ENCODE data around the gene SORT1. TPM values are rescaled to one million over a fixed set of nuclear protein-coding genes. Genes with fewer than 3 reads are reported as not detected.

Gene SORT1
- total RNA-seq, 4 donors from 2014 or later, result 55.8 to 79.2 (median 68.3) TPM

GRCh38 chr1:109388208-109388711 lies 9.5 kb downstream of the SORT1 start:
- DNase-seq (ENCODE audit: low spot score), result no peak
- no peak for TF ChIP-seq CTCF (IDR thresholded peaks at IDR 0.05)
- no peak for ATAC-seq (ENCODE audit: low FRiP score)

GRCh38 chr1:109386054-109386717 lies 11.5 kb downstream of the SORT1 start:
- ATAC-seq (ENCODE audit: low FRiP score) (no peak), DNase-seq (ENCODE audit: low spot score) (no peak)
- no peak for TF ChIP-seq CTCF (IDR thresholded peaks at IDR 0.05)

- ATAC-seq (ENCODE audit: low FRiP score) (no peak), DNase-seq (ENCODE audit: low spot score) (no peak)
- no peak for TF ChIP-seq CTCF (IDR thresholded peaks at IDR 0.05)
Measured at GRCh38 chr1:109385417-109385816, 12.3 kb downstream of the SORT1 start.

- no peak for DNase-seq (ENCODE audit: low spot score)
- ATAC-seq (ENCODE audit: low FRiP score), result no peak
- TF ChIP-seq CTCF (IDR thresholded peaks at IDR 0.05), result no peak
Measured at GRCh38 chr1:109383854-109384253, 13.9 kb downstream of the SORT1 start.

- DNase-seq (ENCODE audit: low spot score), result no peak
- ATAC-seq (ENCODE audit: low FRiP score), result no peak
- no peak for TF ChIP-seq CTCF (IDR thresholded peaks at IDR 0.05)
Measured at GRCh38 chr1:109383087-109383779, 14.5 kb downstream of the SORT1 start.

- TF ChIP-seq CTCF (IDR thresholded peaks at IDR 0.05), result no peak
- no peak for DNase-seq (ENCODE audit: low spot score)
- no peak for ATAC-seq (ENCODE audit: low FRiP score)
Measured at GRCh38 chr1:109381573-109381972, 16.1 kb downstream of the SORT1 start.

- DNase-seq (ENCODE audit: low spot score) (no peak), ATAC-seq (ENCODE audit: low FRiP score) (no peak)
- no peak for TF ChIP-seq CTCF (IDR thresholded peaks at IDR 0.05)
Measured at GRCh38 chr1:109379907-109380306, 17.8 kb downstream of the SORT1 start.

Measured in omental fat pad (tissue), 4 donors.